Measurements from ENCODE around the gene WWTR1.

DNA sequence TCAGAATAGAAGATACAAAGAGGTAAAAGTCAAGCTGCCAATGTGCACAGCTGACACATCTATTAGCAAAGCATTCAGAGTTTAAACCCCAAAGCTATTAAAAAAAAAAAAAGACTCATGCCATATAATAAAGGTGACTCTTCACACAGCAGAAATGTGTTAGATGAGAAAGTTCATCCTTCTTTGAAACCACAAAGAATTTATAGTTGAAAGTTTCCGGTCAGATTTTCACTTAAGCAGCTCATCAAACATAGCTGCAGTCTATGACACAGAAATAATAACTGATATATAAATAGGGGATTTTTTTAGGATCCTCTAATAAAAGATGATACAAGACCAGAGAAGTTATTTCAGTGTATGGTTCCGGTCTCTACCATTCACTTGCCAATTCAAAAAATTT is 76.6 kb downstream of the WWTR1 start:
- TF ChIP-seq TP53 (CRISPR knock-in tag; IDR thresholded peaks at IDR 0.05), result no peak
- no peak for TF ChIP-seq POLR2A (IDR thresholded peaks at IDR 0.05; ENCODE audit: low read length)
- TF ChIP-seq CTCF (IDR thresholded peaks at IDR 0.05), result no peak
- TF ChIP-seq EP300 (IDR thresholded peaks at IDR 0.05), result no peak
- TF ChIP-seq HDAC2 (IDR thresholded peaks at IDR 0.05), result no peak
- TF ChIP-seq, protein P1, sequence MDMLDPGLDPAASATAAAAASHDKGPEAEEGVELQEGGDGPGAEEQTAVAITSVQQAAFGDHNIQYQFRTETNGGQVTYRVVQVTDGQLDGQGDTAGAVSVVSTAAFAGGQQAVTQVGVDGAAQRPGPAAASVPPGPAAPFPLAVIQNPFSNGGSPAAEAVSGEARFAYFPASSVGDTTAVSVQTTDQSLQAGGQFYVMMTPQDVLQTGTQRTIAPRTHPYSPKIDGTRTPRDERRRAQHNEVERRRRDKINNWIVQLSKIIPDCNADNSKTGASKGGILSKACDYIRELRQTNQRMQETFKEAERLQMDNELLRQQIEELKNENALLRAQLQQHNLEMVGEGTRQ (IDR thresholded peaks at IDR 0.05), result no peak
- TF ChIP-seq, protein P2, sequence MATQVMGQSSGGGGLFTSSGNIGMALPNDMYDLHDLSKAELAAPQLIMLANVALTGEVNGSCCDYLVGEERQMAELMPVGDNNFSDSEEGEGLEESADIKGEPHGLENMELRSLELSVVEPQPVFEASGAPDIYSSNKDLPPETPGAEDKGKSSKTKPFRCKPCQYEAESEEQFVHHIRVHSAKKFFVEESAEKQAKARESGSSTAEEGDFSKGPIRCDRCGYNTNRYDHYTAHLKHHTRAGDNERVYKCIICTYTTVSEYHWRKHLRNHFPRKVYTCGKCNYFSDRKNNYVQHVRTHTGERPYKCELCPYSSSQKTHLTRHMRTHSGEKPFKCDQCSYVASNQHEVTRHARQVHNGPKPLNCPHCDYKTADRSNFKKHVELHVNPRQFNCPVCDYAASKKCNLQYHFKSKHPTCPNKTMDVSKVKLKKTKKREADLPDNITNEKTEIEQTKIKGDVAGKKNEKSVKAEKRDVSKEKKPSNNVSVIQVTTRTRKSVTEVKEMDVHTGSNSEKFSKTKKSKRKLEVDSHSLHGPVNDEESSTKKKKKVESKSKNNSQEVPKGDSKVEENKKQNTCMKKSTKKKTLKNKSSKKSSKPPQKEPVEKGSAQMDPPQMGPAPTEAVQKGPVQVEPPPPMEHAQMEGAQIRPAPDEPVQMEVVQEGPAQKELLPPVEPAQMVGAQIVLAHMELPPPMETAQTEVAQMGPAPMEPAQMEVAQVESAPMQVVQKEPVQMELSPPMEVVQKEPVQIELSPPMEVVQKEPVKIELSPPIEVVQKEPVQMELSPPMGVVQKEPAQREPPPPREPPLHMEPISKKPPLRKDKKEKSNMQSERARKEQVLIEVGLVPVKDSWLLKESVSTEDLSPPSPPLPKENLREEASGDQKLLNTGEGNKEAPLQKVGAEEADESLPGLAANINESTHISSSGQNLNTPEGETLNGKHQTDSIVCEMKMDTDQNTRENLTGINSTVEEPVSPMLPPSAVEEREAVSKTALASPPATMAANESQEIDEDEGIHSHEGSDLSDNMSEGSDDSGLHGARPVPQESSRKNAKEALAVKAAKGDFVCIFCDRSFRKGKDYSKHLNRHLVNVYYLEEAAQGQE (IDR thresholded peaks at IDR 0.05), result no peak
- no peak for TF ChIP-seq PHF8 (IDR thresholded peaks at IDR 0.05; ENCODE audit: borderline replicate concordance, low read depth)
